AG04449 (cell line): ENCODE measurements around the gene SRSF12.

Experiments used
- CTCF ChIA-PET: fragments of 350-600 bp; formaldehyde crosslinking; extraction: SDS; loops from one replicate; lab custom pipeline; 2021; ENCODE audit warnings: antibody characterized with exemption; lab: Yijun Ruan, JAX
- POLR2A ChIA-PET: fragments of 400-600, 350-600 bp; formaldehyde crosslinking; extraction: SDS; loops from one replicate; lab custom pipeline; 2020; ENCODE audit warnings: antibody characterized with exemption, inconsistent platforms; lab: Yijun Ruan, JAX
- DNase-seq: peaks from one replicate; pipeline ENCODE4 v3.0.0-alpha.2; 2010; ENCODE audit warnings: low read depth, low spot score
- H3K4me3 ChIP-seq: 2 replicates; pipeline ENCODE4 v1.5.1; 2011; ENCODE audit warnings: low read depth, mild to moderate bottlenecking, control low read depth, low read length
- CTCF ChIP-seq: IDR thresholded peaks from one replicate; pipeline ENCODE4 v1.5.1; 2011; ENCODE audit warnings: mild to moderate bottlenecking, moderate library complexity, low read length, control low read depth, inconsistent platforms; ENCODE audit not compliant: insufficient read depth; ENCODE audit errors: missing control alignments

SRSF12 gene

GRCh38 chr6:89148016-89148750, 30.3 kb upstream of the SRSF12 start:
- no peak for TF ChIP-seq CTCF
- CTCF ChIA-PET: interaction anchor here (4.7 kb wide), 1 partner anchor 94 kb away, joined by 16 read pairs; no protein-coding TSS in a partner anchor
- H3K4me3 ChIP-seq: no peak overlapping the region
- POLR2A ChIA-PET: no interaction called here
- no peak for DNase-seq

- no peak for TF ChIP-seq CTCF
- ChIA-PET CTCF (interaction anchor here (1.0 to 4.7 kb wide), 3 partner anchors 95 to 222 kb away, joined by 5 to 16 read pairs (median 6); no protein-coding TSS in a partner anchor), POLR2A (no interaction called here)
- DNase-seq: no peak
- peak overlapping the region; percentile 65 for H3K4me3 ChIP-seq
Observed at GRCh38 chr6:89146718-89147700, 29.1 kb upstream of the SRSF12 start.

GRCh38 chr6:89145956-89146717, 28.3 kb upstream of the SRSF12 start, which contains the start of gene PM20D2:
TSS of gene PM20D2 (plus strand) at chr6:89146055. CDS start at chr6:89146145, 90 bp downstream.
- ChIA-PET CTCF (interaction anchor here (1.0 to 4.7 kb wide), 3 partner anchors 96 to 222 kb away, joined by 5 to 16 read pairs (median 6); no protein-coding TSS in a partner anchor), POLR2A (interaction anchor here (0.7 kb wide), 1 partner anchor 64 kb away, joined by 5 read pairs; no protein-coding TSS in a partner anchor)
- DNase-seq: no peak
- H3K4me3 ChIP-seq: peak within 1 kb of the TSS; percentile 65
- no peak for TF ChIP-seq CTCF

- CTCF ChIA-PET: interaction anchor here (0.9 to 4.7 kb wide), 6 partner anchors 79 to 223 kb away, joined by 3 to 16 read pairs (median 6); no protein-coding TSS in a partner anchor
- POLR2A ChIA-PET: interaction anchor here (0.7 kb wide), 1 partner anchor 63 kb away, joined by 5 read pairs; no protein-coding TSS in a partner anchor
- H3K4me3 ChIP-seq: peak overlapping the region; percentile 65
- no peak for DNase-seq
- TF ChIP-seq CTCF: no peak
Observed at GRCh38 chr6:89145091-89145955, 27.5 kb upstream of the SRSF12 start.

GRCh38 chr6:89144354-89144906, 26.6 kb upstream of the SRSF12 start:
- DNase-seq: no peak
- H3K4me3 ChIP-seq: no peak overlapping the region
- POLR2A ChIA-PET: no interaction called here
- no peak for TF ChIP-seq CTCF
- CTCF ChIA-PET: interaction anchor here (0.9 to 4.7 kb wide), 4 partner anchors 78 to 161 kb away, joined by 3 to 16 read pairs (median 4); no protein-coding TSS in a partner anchor
